C4-2B (cell line): ENCODE data around the gene RPRML.

Experiments used
- ZFX ChIP-seq: fragments of 450-650 bp; IDR thresholded peaks from 2 replicates; pipeline ENCODE4 v1.6.1; 2017
- TF ChIP-seq, protein P1 (sequence below): fragments of 450-650 bp; conservative IDR thresholded peaks from 2 replicates; pipeline ENCODE4 v1.5.1; 2017; ENCODE audit warnings: mild to moderate bottlenecking

DNA sequence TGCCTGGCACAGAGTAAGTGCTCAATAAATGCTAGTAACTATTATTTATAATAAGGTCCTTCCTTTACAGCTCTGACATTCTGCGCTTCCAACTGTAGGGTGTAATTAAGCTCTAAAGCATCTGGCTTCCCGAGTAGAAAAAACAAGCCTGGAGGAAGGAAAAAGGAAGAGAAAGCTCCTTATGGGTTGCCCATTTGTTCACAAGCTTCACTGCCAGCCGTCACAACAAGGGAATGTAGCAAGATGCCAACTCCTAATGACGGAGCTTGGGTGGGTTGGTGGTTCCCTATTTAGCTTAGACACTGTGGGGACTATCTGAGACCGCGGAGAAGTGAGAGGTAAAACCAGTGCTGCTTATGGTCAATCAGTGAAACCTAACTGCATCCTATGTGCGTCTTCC is 7.3 kb upstream of the RPRML start:
- TF ChIP-seq, protein P1, sequence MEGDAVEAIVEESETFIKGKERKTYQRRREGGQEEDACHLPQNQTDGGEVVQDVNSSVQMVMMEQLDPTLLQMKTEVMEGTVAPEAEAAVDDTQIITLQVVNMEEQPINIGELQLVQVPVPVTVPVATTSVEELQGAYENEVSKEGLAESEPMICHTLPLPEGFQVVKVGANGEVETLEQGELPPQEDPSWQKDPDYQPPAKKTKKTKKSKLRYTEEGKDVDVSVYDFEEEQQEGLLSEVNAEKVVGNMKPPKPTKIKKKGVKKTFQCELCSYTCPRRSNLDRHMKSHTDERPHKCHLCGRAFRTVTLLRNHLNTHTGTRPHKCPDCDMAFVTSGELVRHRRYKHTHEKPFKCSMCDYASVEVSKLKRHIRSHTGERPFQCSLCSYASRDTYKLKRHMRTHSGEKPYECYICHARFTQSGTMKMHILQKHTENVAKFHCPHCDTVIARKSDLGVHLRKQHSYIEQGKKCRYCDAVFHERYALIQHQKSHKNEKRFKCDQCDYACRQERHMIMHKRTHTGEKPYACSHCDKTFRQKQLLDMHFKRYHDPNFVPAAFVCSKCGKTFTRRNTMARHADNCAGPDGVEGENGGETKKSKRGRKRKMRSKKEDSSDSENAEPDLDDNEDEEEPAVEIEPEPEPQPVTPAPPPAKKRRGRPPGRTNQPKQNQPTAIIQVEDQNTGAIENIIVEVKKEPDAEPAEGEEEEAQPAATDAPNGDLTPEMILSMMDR: no peak
- TF ChIP-seq ZFX: no peak
